Tibial nerve (tissue), 4 donors: ENCODE measurements around the gene EGFR. TPM values are rescaled to one million over a fixed set of nuclear protein-coding genes. Genes with fewer than 3 reads are reported as not detected.

Source experiments
- DNase-seq, 2 donors: peaks; one replicate each; pipeline ENCODE4 v3.0.0-alpha.2; 2019; ENCODE audit warnings: low spot score in 2 of 2
- H3K27ac ChIP-seq, 4 donors: fragments of 200-600 bp; sonication (generic) in 3 of 4; one replicate each; pipeline ENCODE4 v1.5.1; 2017 to 2019; ENCODE audit warnings: mild to moderate bottlenecking in 1 of 4
- H3K27me3 ChIP-seq, 2 donors: fragments of 200-600 bp; sonication (generic) in 1 of 2; one replicate each; pipeline versions ENCODE4 v1.5.1 to v1.6.0; 2017 to 2019
- H3K36me3 ChIP-seq, 3 donors: fragments of 200-600 bp; sonication (generic); one replicate each; pipeline ENCODE4 v1.5.1; 2018 to 2019
- H3K4me1 ChIP-seq, 4 donors: fragments of 200-600 bp; sonication (generic) in 3 of 4; one replicate each; pipeline ENCODE4 v1.5.1; 2017 to 2019
- H3K4me3 ChIP-seq, 4 donors: fragments of 200-600 bp; sonication (generic) in 3 of 4; one replicate each; pipeline ENCODE4 v1.5.1; 2017 to 2019; ENCODE audit warnings: mild to moderate bottlenecking in 1 of 4, moderate library complexity in 1 of 4
- H3K9me3 ChIP-seq, 4 donors: fragments of 200-600 bp; sonication (generic) in 3 of 4; one replicate each; pipeline ENCODE4 v1.5.1; 2017 to 2019
- EP300 ChIP-seq, 2 donors: sonication (generic); formaldehyde crosslinking; IDR thresholded peaks; one replicate each; pipeline ENCODE4 v1.6.1; 2017; ENCODE audit warnings: antibody characterized with exemption in 2 of 2, mild to moderate bottlenecking in 1 of 2
- POLR2A ChIP-seq, 2 donors: fragments of 450-650 bp; IDR thresholded peaks; one replicate each; pipeline ENCODE4 v1.6.1; 2017; ENCODE audit warnings: antibody characterized with exemption in 2 of 2, mild to moderate bottlenecking in 2 of 2, moderate library complexity in 2 of 2
- WGBS, 2 donors: methylation state at CpG; one replicate each; pipeline ENCODE4 v1.1.5; 2018; 5-methylcytosine and 5-hydroxymethylcytosine counted together
- total RNA-seq, 4 donors: library from RNA; depleted of rRNA; stranded (reverse); fragments of >200 nt; gene quantifications; one replicate each; pipeline ENCODE4 v1.1.0, GENCODE V29; 2016
- TF ChIP-seq, protein P1 (sequence below), 5 experiments: fragments of 200-600 bp in 3 of 5; fragments of 450-650 bp in 2 of 5; sonication (generic) in 3 of 5; IDR thresholded peaks; one replicate each; pipeline ENCODE4 v1.5.1; 2016 to 2019; ENCODE audit warnings: antibody characterized with exemption in 5 of 5, mild to moderate bottlenecking in 3 of 5, moderate library complexity in 2 of 5

The EGFR gene
- total RNA-seq, 4 donors from 2014 or later = 72.3 to 136 (median 127) TPM

GRCh38 chr7:55240418-55241142 lies 221.8 kb downstream of the EGFR start:
- Histone ChIP-seq H3K27ac (no peak overlapping the region), H3K36me3 (no peaks in the 10 kb centered on the region), H3K9me3 (no peaks in the 10 kb centered on the region), H3K4me3 (no peak overlapping the region), H3K4me1 (no peaks in the 10 kb centered on the region), H3K27me3 (no peaks in the 10 kb centered on the region)
- TF ChIP-seq, protein P1, sequence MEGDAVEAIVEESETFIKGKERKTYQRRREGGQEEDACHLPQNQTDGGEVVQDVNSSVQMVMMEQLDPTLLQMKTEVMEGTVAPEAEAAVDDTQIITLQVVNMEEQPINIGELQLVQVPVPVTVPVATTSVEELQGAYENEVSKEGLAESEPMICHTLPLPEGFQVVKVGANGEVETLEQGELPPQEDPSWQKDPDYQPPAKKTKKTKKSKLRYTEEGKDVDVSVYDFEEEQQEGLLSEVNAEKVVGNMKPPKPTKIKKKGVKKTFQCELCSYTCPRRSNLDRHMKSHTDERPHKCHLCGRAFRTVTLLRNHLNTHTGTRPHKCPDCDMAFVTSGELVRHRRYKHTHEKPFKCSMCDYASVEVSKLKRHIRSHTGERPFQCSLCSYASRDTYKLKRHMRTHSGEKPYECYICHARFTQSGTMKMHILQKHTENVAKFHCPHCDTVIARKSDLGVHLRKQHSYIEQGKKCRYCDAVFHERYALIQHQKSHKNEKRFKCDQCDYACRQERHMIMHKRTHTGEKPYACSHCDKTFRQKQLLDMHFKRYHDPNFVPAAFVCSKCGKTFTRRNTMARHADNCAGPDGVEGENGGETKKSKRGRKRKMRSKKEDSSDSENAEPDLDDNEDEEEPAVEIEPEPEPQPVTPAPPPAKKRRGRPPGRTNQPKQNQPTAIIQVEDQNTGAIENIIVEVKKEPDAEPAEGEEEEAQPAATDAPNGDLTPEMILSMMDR (IDR thresholded peaks at IDR 0.05) = no peak
- TF ChIP-seq EP300 (IDR thresholded peaks at IDR 0.05) (no peak), POLR2A (IDR thresholded peaks at IDR 0.05) (no peak)
- no peak for DNase-seq
- WGBS, 2 donors = 87 to 92% methylated on average over 16 of the region's 16 CpGs

DNA sequence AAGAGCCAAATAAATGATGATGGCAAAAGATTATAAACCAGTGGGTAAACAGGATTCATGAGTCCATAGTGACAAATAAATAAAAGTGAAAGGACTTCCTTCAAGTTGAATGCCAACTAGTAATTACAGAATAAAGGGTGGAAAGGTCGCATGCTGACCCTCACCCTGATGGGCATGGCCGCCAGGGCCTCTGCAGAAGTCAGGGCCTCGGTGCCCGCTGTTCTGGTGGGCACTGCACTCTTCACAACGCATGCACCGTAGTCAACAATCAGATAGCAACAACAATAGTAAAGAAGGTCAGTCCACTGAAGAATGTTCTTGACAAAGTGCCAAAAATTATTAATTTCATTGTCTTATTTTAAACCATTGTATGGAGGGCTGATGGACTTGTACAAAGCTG lies 223.1 kb downstream of the EGFR start:
- DNase-seq = no peak
- no peaks in the 10 kb centered on the region for H3K27me3 ChIP-seq
- H3K36me3 ChIP-seq = no peaks in the 10 kb centered on the region
- H3K27ac ChIP-seq = no peak overlapping the region
- no peaks in the 10 kb centered on the region for H3K4me1 ChIP-seq
- 60 to 67% methylated on average over 6 of the region's 6 CpGs for WGBS, 2 donors
- TF ChIP-seq, protein P1 (IDR thresholded peaks at IDR 0.05) = no peak
- TF ChIP-seq EP300 (IDR thresholded peaks at IDR 0.05) = no peak
- no peak for TF ChIP-seq POLR2A (IDR thresholded peaks at IDR 0.05)
- H3K4me3 ChIP-seq = no peak overlapping the region
- no peaks in the 10 kb centered on the region for H3K9me3 ChIP-seq

- no peak overlapping the region for H3K4me3 ChIP-seq
- TF ChIP-seq EP300 (IDR thresholded peaks at IDR 0.05) (no peak), POLR2A (IDR thresholded peaks at IDR 0.05) (no peak)
- TF ChIP-seq, protein P1 (IDR thresholded peaks at IDR 0.05) = no peak
- no peaks in the 10 kb centered on the region for H3K4me1 ChIP-seq
- no peaks in the 10 kb centered on the region for H3K27me3 ChIP-seq
- no peaks in the 10 kb centered on the region for H3K9me3 ChIP-seq
- no peak for DNase-seq
- WGBS, 2 donors = 74 to 87% methylated on average over 2 of the region's 2 CpGs
- H3K27ac ChIP-seq = no peak overlapping the region
- no peaks in the 10 kb centered on the region for H3K36me3 ChIP-seq
Observed at GRCh38 chr7:55242613-55243012, 223.8 kb downstream of the EGFR start.

DNA sequence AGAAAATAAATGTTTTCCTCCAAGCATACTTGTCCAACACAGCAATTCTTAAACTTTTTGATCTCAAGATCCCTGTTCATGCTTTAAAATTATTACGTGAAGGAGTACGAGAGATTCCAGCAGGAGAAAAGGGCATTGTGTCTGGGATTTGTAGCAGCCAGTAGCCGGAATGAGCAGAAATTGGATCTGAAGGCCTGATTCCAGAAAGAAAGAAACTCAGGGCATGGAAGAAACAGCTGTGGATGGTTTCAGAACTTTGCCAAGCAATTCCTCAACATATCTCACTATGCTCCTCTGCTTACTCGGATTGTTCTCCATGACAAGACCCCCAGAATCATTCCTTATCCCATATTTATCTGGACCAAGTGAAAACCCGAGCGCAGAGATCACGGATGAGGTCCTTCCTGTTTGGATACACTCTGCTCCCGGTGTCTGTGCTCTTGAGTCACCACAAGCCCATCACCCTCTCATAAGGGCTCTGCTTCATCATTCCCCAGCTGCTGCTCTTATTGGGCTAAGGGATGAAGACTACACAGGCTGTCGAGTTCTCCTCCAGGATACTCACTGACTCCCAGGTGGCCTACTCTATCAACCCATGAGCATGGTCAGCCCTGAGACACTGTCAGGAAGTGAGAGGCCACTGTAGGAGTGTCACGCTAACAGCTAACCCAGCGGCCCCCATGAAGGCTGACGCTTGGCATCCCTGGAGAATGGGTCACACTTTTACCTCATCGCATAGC lies 225.4 kb downstream of the EGFR start:
- 87 to 88% methylated on average over 13 of the region's 13 CpGs for WGBS, 2 donors
- H3K9me3 ChIP-seq = no peaks in the 10 kb centered on the region
- H3K4me3 ChIP-seq = no peak overlapping the region
- H3K27ac ChIP-seq = no peak overlapping the region
- no peaks in the 10 kb centered on the region for H3K36me3 ChIP-seq
- H3K4me1 ChIP-seq = no peaks in the 10 kb centered on the region
- TF ChIP-seq POLR2A (IDR thresholded peaks at IDR 0.05) (no peak), EP300 (IDR thresholded peaks at IDR 0.05) (no peak)
- TF ChIP-seq, protein P1 (IDR thresholded peaks at IDR 0.05) = no peak
- DNase-seq = no peak
- H3K27me3 ChIP-seq = no peaks in the 10 kb centered on the region

DNA sequence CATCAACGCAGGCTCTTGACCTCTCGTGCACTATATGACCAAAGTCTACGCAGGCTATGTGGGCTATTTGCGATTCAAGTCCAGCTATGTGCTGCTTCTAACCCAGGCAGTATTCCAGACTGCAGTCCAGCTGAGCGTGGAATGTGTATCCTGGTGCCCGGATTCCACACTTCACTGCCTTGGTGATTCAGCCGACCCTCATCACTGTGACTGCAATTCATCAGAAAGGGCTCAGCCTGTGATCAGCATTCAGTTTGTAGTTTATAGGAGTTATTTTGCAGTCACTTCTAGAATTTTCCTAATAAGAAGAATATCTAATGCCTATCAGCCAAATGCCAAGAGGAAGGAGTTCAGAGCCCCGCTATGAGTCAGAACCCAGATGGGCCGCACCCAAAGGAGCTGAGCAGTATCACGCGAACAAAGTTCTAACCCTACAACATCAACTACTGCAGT lies 226.5 kb downstream of the EGFR start:
- WGBS, 2 donors = 73 to 86% methylated on average over 11 of the region's 11 CpGs
- Histone ChIP-seq H3K9me3 (no peaks in the 10 kb centered on the region), H3K4me3 (no peak overlapping the region), H3K36me3 (no peaks in the 10 kb centered on the region), H3K4me1 (no peaks in the 10 kb centered on the region), H3K27me3 (no peaks in the 10 kb centered on the region), H3K27ac (no peak overlapping the region)
- DNase-seq = no peak
- TF ChIP-seq EP300 (IDR thresholded peaks at IDR 0.05) (no peak), POLR2A (IDR thresholded peaks at IDR 0.05) (no peak)
- TF ChIP-seq, protein P1 (IDR thresholded peaks at IDR 0.05) = no peak
